AG04449 (cell line): ENCODE data around the gene ARL4C.

ENCODE experiments used
- CTCF ChIA-PET: fragments of 350-600 bp; formaldehyde crosslinking; extraction: SDS; loops from one replicate; lab custom pipeline; 2021; ENCODE audit warnings: antibody characterized with exemption; lab: Yijun Ruan, JAX
- POLR2A ChIA-PET: fragments of 400-600, 350-600 bp; formaldehyde crosslinking; extraction: SDS; loops from one replicate; lab custom pipeline; 2020; ENCODE audit warnings: antibody characterized with exemption, inconsistent platforms; lab: Yijun Ruan, JAX
- DNase-seq: peaks from one replicate; pipeline ENCODE4 v3.0.0-alpha.2; 2010; ENCODE audit warnings: low read depth, low spot score
- H3K4me3 ChIP-seq: 2 replicates; pipeline ENCODE4 v1.5.1; 2011; ENCODE audit warnings: low read depth, mild to moderate bottlenecking, control low read depth, low read length
- TF ChIP-seq, protein P1 (sequence below): IDR thresholded peaks from one replicate; pipeline ENCODE4 v1.5.1; 2011; ENCODE audit warnings: mild to moderate bottlenecking, moderate library complexity, low read length, control low read depth, inconsistent platforms; ENCODE audit not compliant: insufficient read depth; ENCODE audit errors: missing control alignments

ARL4C gene, protein sequence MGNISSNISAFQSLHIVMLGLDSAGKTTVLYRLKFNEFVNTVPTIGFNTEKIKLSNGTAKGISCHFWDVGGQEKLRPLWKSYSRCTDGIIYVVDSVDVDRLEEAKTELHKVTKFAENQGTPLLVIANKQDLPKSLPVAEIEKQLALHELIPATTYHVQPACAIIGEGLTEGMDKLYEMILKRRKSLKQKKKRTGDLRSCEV

DNA sequence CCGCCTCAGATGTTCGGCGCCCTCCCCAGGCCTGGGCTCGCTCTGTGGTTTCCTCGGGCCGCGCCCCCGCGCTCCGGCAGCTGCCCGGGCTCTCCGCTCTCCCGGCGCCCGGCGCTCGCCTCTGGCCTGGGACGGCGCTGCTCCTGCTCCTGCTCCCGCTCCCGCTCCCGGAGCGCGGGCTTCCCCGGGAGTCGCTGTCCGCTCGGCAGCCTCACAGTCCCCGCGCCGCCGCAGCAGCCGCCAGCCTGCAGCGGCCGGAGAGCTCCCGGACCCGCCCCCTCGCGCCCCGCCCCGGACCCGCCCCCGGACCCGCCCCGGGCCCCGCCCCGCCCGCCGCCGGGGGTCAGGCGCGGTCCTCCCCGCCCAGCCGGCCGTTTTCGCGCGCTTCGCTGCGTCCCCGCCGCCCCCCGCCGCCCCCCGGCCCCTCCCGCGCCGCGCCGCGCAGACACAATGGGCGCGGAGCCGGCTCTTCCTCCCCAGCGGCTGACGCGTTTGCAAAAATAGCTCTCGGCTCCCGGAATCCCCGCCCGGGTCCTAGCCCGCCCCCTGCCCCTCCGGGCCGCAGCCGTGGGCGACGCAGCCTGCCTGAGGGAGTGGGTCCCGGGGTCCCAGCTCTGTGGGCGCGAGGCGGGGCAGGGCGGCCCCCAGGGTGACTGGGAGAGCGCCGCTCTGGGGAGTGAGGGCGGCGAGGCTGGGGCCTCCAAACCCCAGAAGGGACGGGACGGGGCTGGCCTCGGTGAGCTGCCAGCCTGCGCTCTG, at the start of gene ARL4C:
Gene ARL4C, minus strand, starts transcription at position 247 of the 759 bp plus-strand sequence. CDS start 495 bp downstream, outside the sequence.
- H3K4me3 ChIP-seq, result peak within 1 kb of the TSS; percentile 98
- CTCF ChIA-PET, result interaction anchor here (0.7 to 3.4 kb wide), 12 partner anchors 9 to 522 kb away, joined by 3 to 25 read pairs (median 6); no protein-coding TSS in a partner anchor
- DNase-seq, result no peak
- TF ChIP-seq, protein P1, sequence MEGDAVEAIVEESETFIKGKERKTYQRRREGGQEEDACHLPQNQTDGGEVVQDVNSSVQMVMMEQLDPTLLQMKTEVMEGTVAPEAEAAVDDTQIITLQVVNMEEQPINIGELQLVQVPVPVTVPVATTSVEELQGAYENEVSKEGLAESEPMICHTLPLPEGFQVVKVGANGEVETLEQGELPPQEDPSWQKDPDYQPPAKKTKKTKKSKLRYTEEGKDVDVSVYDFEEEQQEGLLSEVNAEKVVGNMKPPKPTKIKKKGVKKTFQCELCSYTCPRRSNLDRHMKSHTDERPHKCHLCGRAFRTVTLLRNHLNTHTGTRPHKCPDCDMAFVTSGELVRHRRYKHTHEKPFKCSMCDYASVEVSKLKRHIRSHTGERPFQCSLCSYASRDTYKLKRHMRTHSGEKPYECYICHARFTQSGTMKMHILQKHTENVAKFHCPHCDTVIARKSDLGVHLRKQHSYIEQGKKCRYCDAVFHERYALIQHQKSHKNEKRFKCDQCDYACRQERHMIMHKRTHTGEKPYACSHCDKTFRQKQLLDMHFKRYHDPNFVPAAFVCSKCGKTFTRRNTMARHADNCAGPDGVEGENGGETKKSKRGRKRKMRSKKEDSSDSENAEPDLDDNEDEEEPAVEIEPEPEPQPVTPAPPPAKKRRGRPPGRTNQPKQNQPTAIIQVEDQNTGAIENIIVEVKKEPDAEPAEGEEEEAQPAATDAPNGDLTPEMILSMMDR, result peak; percentile 3
- POLR2A ChIA-PET, result interaction anchor here (0.7 to 1.9 kb wide), 12 partner anchors 45 to 522 kb away, joined by 3 to 8 read pairs (median 4); no protein-coding TSS in a partner anchor

GRCh38 chr2:234544659-234545611, 48.1 kb upstream of the ARL4C start:
- TF ChIP-seq, protein P1, result peak; percentile 92
- no peak for DNase-seq
- ChIA-PET POLR2A (no interaction called here), CTCF (interaction anchor here (0.6 to 9.1 kb wide), 99 partner anchors 9 to 964 kb away, joined by 3 to 164 read pairs (median 4); partner anchors contain the start of gene ARL4C)
- H3K4me3 ChIP-seq, result no peak overlapping the region

GRCh38 chr2:234542742-234543141, 45.9 kb upstream of the ARL4C start:
- ChIA-PET CTCF (interaction anchor here (0.9 to 9.1 kb wide), 5 partner anchors 407 to 574 kb away, joined by 3 to 164 read pairs (median 5); no protein-coding TSS in a partner anchor), POLR2A (no interaction called here)
- DNase-seq, result no peak
- TF ChIP-seq, protein P1, result no peak
- no peak overlapping the region for H3K4me3 ChIP-seq

DNA sequence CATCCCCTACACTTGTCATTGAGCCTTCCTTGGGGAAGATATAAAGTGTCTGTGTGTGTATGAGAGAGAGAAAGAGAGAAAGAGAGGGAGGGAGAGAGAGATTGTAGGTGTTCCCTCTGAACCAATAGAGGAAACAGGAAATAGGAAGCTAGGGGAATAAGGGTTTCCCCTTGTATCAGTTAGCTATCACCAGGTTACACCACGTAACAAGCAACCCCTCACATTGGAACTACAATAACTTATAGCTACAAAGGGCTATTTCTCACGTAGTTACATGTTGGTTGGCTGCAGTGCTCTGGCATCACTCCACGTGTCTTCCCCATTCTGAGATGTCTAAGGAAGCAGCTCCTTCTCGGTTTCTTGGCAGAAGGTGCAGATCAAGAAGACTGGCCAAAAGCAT, 41.0 kb upstream of the ARL4C start:
- no peak for DNase-seq
- H3K4me3 ChIP-seq, result no peak overlapping the region
- ChIA-PET POLR2A (no interaction called here), CTCF (interaction anchor here (1.0 to 3.4 kb wide), 7 partner anchors 10 to 580 kb away, joined by 3 to 14 read pairs (median 7); no protein-coding TSS in a partner anchor)
- TF ChIP-seq, protein P1, result no peak

GRCh38 chr2:234536178-234536965, 39.5 kb upstream of the ARL4C start:
- POLR2A ChIA-PET, result no interaction called here
- TF ChIP-seq, protein P1, result no peak
- H3K4me3 ChIP-seq, result no peak overlapping the region
- CTCF ChIA-PET, result interaction anchor here (2.8 to 5.4 kb wide), 3 partner anchors 9 to 581 kb away, joined by 12 to 45 read pairs (median 13); no protein-coding TSS in a partner anchor
- DNase-seq, result no peak
